ENCODE measurements around the gene SPAAR. TPM values are rescaled to one million over a fixed set of nuclear protein-coding genes. Genes with fewer than 3 reads are reported as not detected.
"Not testable (repeated sequence)": the region's sequence is repeated elsewhere in the genome, so short reads cannot be mapped to it uniquely, and the experiment has no call there.

The SPAAR gene
- total RNA-seq, 4 donors from 2014 or later, result 0.49 to 1.3 (median 1.1) TPM; not detected in 1

GRCh38 chr9:35911690-35912089, 2.4 kb downstream of the SPAAR start:
- TF ChIP-seq CTCF (IDR thresholded peaks at IDR 0.05), result no peak
- TF ChIP-seq POLR2A (IDR thresholded peaks at IDR 0.05), result no peak
- no peak for TF ChIP-seq EP300 (IDR thresholded peaks at IDR 0.05)
- TF ChIP-seq POLR2AphosphoS5 (IDR thresholded peaks at IDR 0.05), result no peak
- DNase-seq (ENCODE audit: low spot score in 2 of 2), result no peak
- Histone ChIP-seq H3K4me3 (no peak overlapping the region), H3K36me3 (no peaks in the 10 kb centered on the region), H3K4me1 (peaks cover 69% of the 10 kb centered on the region), H3K27ac (no peak overlapping the region), H3K27me3 (no peaks in the 10 kb centered on the region), H3K9me3 (no peaks in the 10 kb centered on the region)
- WGBS, result 83% methylated on average over 10 of the region's 10 CpGs

GRCh38 chr9:35912791-35913400, 3.6 kb downstream of the SPAAR start:
- Histone ChIP-seq H3K4me1 (peaks cover 60% of the 10 kb centered on the region), H3K36me3 (no peaks in the 10 kb centered on the region), H3K9me3 (no peaks in the 10 kb centered on the region), H3K27me3 (no peaks in the 10 kb centered on the region), H3K4me3 (no peak overlapping the region), H3K27ac (no peak overlapping the region)
- TF ChIP-seq POLR2A (IDR thresholded peaks at IDR 0.05) (no peak), CTCF (IDR thresholded peaks at IDR 0.05) (no peak), POLR2AphosphoS5 (IDR thresholded peaks at IDR 0.05) (no peak), EP300 (IDR thresholded peaks at IDR 0.05) (no peak)
- WGBS, result 93% methylated on average over 10 of the region's 10 CpGs
- DNase-seq (ENCODE audit: low spot score in 2 of 2), result no peak

- not testable (repeated sequence) for H3K36me3 ChIP-seq; H3K4me3 ChIP-seq; H3K9me3 ChIP-seq; H3K27ac ChIP-seq; H3K27me3 ChIP-seq; DNase-seq (ENCODE audit: low spot score in 2 of 2)
- H3K4me1 ChIP-seq, result peaks cover 55% of the 10 kb centered on the region
Measured at GRCh38 chr9:35913429-35913828, 4.1 kb downstream of the SPAAR start.

- Histone ChIP-seq H3K36me3 (no peaks in the 10 kb centered on the region), H3K4me3 (no peak overlapping the region), H3K4me1 (peaks cover 45% of the 10 kb centered on the region), H3K27me3 (no peaks in the 10 kb centered on the region), H3K27ac (peak overlapping the region; percentile 45), H3K9me3 (no peaks in the 10 kb centered on the region)
- 28% methylated on average over 9 of the region's 9 CpGs for WGBS
- DNase-seq (ENCODE audit: low spot score in 2 of 2), result no peak
- TF ChIP-seq CTCF (IDR thresholded peaks at IDR 0.05) (no peak), EP300 (IDR thresholded peaks at IDR 0.05) (no peak), POLR2A (IDR thresholded peaks at IDR 0.05) (no peak), POLR2AphosphoS5 (IDR thresholded peaks at IDR 0.05) (no peak)
Measured at GRCh38 chr9:35914301-35914807, 5.1 kb downstream of the SPAAR start.

GRCh38 chr9:35915681-35916294, 6.5 kb downstream of the SPAAR start:
- Histone ChIP-seq H3K27ac (peak overlapping the region; percentile 70), H3K4me3 (no peak overlapping the region), H3K4me1 (peaks cover 31% of the 10 kb centered on the region), H3K27me3 (no peaks in the 10 kb centered on the region), H3K9me3 (no peaks in the 10 kb centered on the region), H3K36me3 (no peaks in the 10 kb centered on the region)
- no peak for DNase-seq (ENCODE audit: low spot score in 2 of 2)
- WGBS, result 79% methylated on average over 16 of the region's 16 CpGs
- no peak for TF ChIP-seq EP300 (IDR thresholded peaks at IDR 0.05)
- TF ChIP-seq POLR2AphosphoS5 (IDR thresholded peaks at IDR 0.05), result no peak
- TF ChIP-seq POLR2A (IDR thresholded peaks at IDR 0.05), result no peak
- no peak for TF ChIP-seq CTCF (IDR thresholded peaks at IDR 0.05)

All from suprapubic skin (tissue), 4 donors.